ENCODE measurements around the gene ALDH1L2. TPM values are rescaled to one million over a fixed set of nuclear protein-coding genes. Genes with fewer than 3 reads are reported as not detected.

The ALDH1L2 gene
- total RNA-seq, 4 donors from 2014 or later: 2.1 to 9.1 (median 4.3) TPM

DNA sequence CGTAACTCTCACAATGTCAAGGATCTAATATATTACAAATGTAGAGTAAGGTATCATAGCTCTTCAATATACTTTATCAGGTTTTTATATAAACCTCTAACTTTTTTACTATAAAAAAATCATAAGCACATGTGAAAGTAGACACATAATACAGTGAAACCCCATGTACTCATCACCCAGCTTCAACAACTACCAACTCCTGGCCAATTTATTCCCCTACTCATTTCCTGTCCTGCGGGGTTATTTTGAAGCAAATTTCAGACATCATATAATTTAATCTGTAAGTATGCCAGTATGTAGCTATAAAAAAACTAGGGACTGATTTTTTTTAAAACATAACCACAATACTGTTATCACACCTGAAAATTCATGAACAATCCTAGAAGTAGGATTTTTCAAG, 50.4 kb downstream of the ALDH1L2 start:
- DNase-seq: no peak
- 82 to 87% methylated on average over 2 of the region's 2 CpGs for WGBS, 2 donors
- intact Hi-C loops (cut with DNase I): no loop called here

GRCh38 chr12:105032703-105033357, 51.4 kb downstream of the ALDH1L2 start:
- DNase-seq: no peak
- Histone ChIP-seq H3K4me3 (replicated peaks in 1 of 3) (no peak overlapping the region), H3K4me1 (peaks cover 10 to 14% of the 10 kb centered on the region in 2 donors), H3K27me3 (no peaks in the 10 kb centered on the region), H3K36me3 (no peaks in the 10 kb centered on the region), H3K27ac (peak overlapping the region in 1 of 3 donors; percentile 13), H3K9me3 (no peaks in the 10 kb centered on the region)
- intact Hi-C loops (cut with DNase I): no loop called here
- 77 to 95% methylated on average over 4 of the region's 4 CpGs for WGBS, 2 donors
- TF ChIP-seq CTCF (IDR thresholded peaks at IDR 0.05) (no peak), POLR2A (IDR thresholded peaks at IDR 0.05) (no peak)

More for the DNA sequence above, 50.4 kb downstream of the ALDH1L2 start:
- Histone ChIP-seq H3K4me1 (peaks cover 15 to 20% of the 10 kb centered on the region in 2 donors), H3K4me3 (replicated peaks in 1 of 3) (no peak overlapping the region), H3K27ac (no peak overlapping the region), H3K36me3 (no peaks in the 10 kb centered on the region), H3K27me3 (no peaks in the 10 kb centered on the region), H3K9me3 (no peaks in the 10 kb centered on the region)
- TF ChIP-seq POLR2A (IDR thresholded peaks at IDR 0.05): no peak
- TF ChIP-seq CTCF (IDR thresholded peaks at IDR 0.05): no peak

DNA sequence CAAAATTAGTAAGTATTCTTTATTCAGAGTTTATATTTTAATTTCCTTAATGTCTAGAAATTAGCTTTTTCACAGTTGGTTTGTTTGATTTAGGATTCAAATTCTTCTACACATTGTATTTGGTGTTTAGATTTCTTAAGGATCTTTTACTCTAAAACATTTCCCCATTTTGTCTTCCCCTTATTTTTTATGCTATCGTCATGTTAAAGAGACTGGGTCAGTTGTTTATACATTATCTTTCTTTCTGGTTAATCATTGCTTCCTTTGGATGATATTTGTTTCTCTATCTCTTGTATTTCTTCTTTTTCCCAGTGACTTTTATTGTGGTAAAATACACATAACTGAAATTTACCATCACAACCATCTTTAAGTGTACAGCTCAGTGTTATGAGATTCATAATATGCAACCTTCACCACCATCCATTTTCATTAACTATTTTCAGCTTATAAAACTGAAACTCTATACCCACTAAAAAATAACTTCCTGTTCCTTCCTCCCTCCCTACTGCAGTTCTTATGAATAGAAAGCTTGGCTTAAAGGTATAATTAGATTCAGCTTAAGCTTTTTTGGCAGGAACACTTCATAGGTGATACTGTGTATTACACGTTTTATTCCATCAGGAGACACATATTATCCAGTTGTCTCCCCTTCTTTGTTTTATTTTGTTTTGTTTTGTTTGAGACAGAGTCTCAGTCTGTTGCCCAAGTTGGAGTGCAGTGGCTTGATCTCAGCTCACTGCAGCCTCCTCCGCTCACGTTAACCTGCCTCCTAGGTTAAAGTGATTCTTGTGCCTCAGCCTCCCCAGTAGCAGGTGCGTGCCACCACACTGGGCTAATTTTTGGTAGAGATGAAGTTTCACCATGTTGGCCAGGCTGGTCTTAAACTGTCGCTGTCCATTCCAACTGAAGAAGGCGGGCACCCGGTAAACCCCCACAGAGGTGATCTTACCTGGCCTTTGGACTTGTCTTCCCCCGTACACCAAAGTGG, 53.1 kb downstream of the ALDH1L2 start:
- DNase-seq: no peak
- Histone ChIP-seq H3K27me3 (no peaks in the 10 kb centered on the region), H3K4me3 (replicated peaks in 1 of 3) (no peak overlapping the region), H3K27ac (no peak overlapping the region), H3K4me1 (peaks cover 14 to 16% of the 10 kb centered on the region in 2 donors), H3K9me3 (no peaks in the 10 kb centered on the region), H3K36me3 (no peaks in the 10 kb centered on the region)
- intact Hi-C loops (cut with DNase I): no loop called here
- TF ChIP-seq CTCF (IDR thresholded peaks at IDR 0.05) (no peak), POLR2A (IDR thresholded peaks at IDR 0.05) (no peak)
- 87 to 93% methylated on average over 9 of the region's 9 CpGs for WGBS, 2 donors

- Histone ChIP-seq H3K9me3 (no peaks in the 10 kb centered on the region), H3K4me3 (replicated peaks in 1 of 3) (no peak overlapping the region), H3K27me3 (no peaks in the 10 kb centered on the region), H3K4me1 (peaks cover 22 to 29% of the 10 kb centered on the region in 2 donors), H3K27ac (peak overlapping the region; percentile 52 to 74 (median 55)), H3K36me3 (no peaks in the 10 kb centered on the region)
- DNase-seq: no peak
- no peak for TF ChIP-seq CTCF (IDR thresholded peaks at IDR 0.05)
- no peak for TF ChIP-seq POLR2A (IDR thresholded peaks at IDR 0.05)
- intact Hi-C loops (cut with DNase I): no loop called here
- 91 to 94% methylated on average over 4 of the region's 4 CpGs for WGBS, 2 donors
These were observed 57.8 kb downstream of the ALDH1L2 start for GRCh38 chr12:105026411-105026810.

All from thyroid gland (tissue), 4 donors.